H1 (cell line): ENCODE results near the gene ALOX5. TPM values are rescaled to one million over a fixed set of nuclear protein-coding genes. Genes with fewer than 3 reads are reported as not detected.

Experiments used
- CTCF ChIA-PET: fragments of 300-600 bp; sonication (Branson Sonifier 250); formaldehyde crosslinking; loops from one replicate; lab custom pipeline; 2021; ENCODE audit not compliant: partially characterized antibody; lab: Charles Lee
- POLR2A ChIA-PET: fragments of 300-600 bp; sonication (Branson Sonifier 250); formaldehyde crosslinking; loops from one replicate; lab custom pipeline; 2021; ENCODE audit warnings: inconsistent platforms; ENCODE audit not compliant: partially characterized antibody; lab: Charles Lee
- DNase-seq, 2 experiments: peaks; one replicate each; pipeline versions ENCODE4 v3.0.0 to v3.0.0-alpha.2; 2010 to 2022; ENCODE audit warnings: low spot score in 2 of 2, low read depth in 1 of 2, mixed read lengths in 1 of 2
- FAIRE-seq: peaks from 2 replicates; lab custom pipeline; 2011; peaks lifted over from hg19 to GRCh38; lab: Jason Lieb, UNC
- H2AFZ ChIP-seq: 2 replicates; pipeline ENCODE4 v1.8.1; 2012; ENCODE audit warnings: low read length, inconsistent platforms
- H2AK5ac ChIP-seq: 2 replicates; pipeline ENCODE4 v1.6.1; 2013; ENCODE audit warnings: low read depth, low read length
- H2BK120ac ChIP-seq: replicated peaks from 2 replicates; pipeline ENCODE3; 2013; ENCODE audit warnings: low read depth, low read length, inconsistent platforms
- H2BK12ac ChIP-seq: 2 replicates; pipeline ENCODE4 v1.6.1; 2013; ENCODE audit warnings: low read depth, low read length
- H2BK15ac ChIP-seq: 2 replicates; pipeline ENCODE4 v1.6.1; 2013; ENCODE audit warnings: low read length
- H2BK20ac ChIP-seq: 2 replicates; pipeline ENCODE4 v1.6.1; 2013; ENCODE audit warnings: low read length
- H2BK5ac ChIP-seq: 2 replicates; pipeline ENCODE4 v1.6.1; 2013; ENCODE audit warnings: low read depth, low read length
- H3K14ac ChIP-seq: 2 replicates; pipeline ENCODE4 v1.6.1; 2013; ENCODE audit warnings: inconsistent platforms; ENCODE audit not compliant: insufficient read length
- H3K18ac ChIP-seq: 2 replicates; pipeline ENCODE4 v1.6.1; 2013; ENCODE audit warnings: low read length; ENCODE audit errors: extremely low read depth
- H3K23ac ChIP-seq: 2 replicates; pipeline ENCODE4 v1.6.1; 2013; ENCODE audit warnings: inconsistent platforms; ENCODE audit not compliant: insufficient read length
- H3K23me2 ChIP-seq: 2 replicates; pipeline ENCODE4 v1.6.1; 2013; ENCODE audit warnings: low read depth, low read length
- H3K27ac ChIP-seq: 2 replicates; pipeline ENCODE4 v1.6.1; 2011; ENCODE audit warnings: low read depth, low read length, inconsistent platforms
- H3K27me3 ChIP-seq, 4 experiments: replicated peaks in 1 of 4; 1 replicate in 1 of 4; 2 replicates in 3 of 4; pipeline versions ENCODE4 v1.6.1 to v1.8.1; 2011 to 2013; ENCODE audit warnings: low read length in 3 of 4, mild to moderate bottlenecking in 3 of 4, inconsistent platforms in 2 of 4, mixed read lengths in 2 of 4, moderate library complexity in 1 of 4; ENCODE audit not compliant: control insufficient read depth in 3 of 4, insufficient read depth in 3 of 4; ENCODE audit errors: extremely low read depth in 1 of 4
- H3K36me3 ChIP-seq, 4 experiments: 2 replicates each; pipeline versions ENCODE4 v1.6.1 to v1.8.1; 2011 to 2013; ENCODE audit warnings: mild to moderate bottlenecking in 4 of 4, low read length in 3 of 4, moderate library complexity in 2 of 4, control low read depth in 1 of 4, inconsistent platforms in 1 of 4; ENCODE audit not compliant: insufficient read depth in 4 of 4, control insufficient read depth in 2 of 4
- H3K4ac ChIP-seq: replicated peaks from 2 replicates; pipeline ENCODE3; 2013; ENCODE audit warnings: low read length, low read depth, mixed read lengths, inconsistent platforms; ENCODE audit not compliant: insufficient read length
- H3K4me1 ChIP-seq, 4 experiments: replicated peaks in 1 of 4; 1 replicate in 1 of 4; 2 replicates in 3 of 4; pipeline versions ENCODE4 v1.6.1 to v1.8.1; 2011 to 2013; ENCODE audit warnings: low read length in 3 of 4, inconsistent platforms in 2 of 4, mixed read lengths in 1 of 4; ENCODE audit not compliant: insufficient read depth in 4 of 4, control insufficient read depth in 3 of 4
- H3K4me2 ChIP-seq, 2 experiments: 2 replicates each; pipeline versions ENCODE4 v1.6.1 to v1.8.1; 2011 to 2013; ENCODE audit warnings: low read depth in 2 of 2, low read length in 2 of 2, control low read depth in 1 of 2, inconsistent platforms in 1 of 2, mild to moderate bottlenecking in 1 of 2; ENCODE audit not compliant: insufficient read depth in 1 of 2
- H3K4me3 ChIP-seq, 4 experiments: fragments of 200-600, 300-600 bp in 1 of 4; sonication (generic), shearing (Covaris generic), sonication (Bioruptor Twin) in 1 of 4; 2 replicates each; pipeline versions ENCODE4 v1.5.1 to v1.8.1; 2011 to 2016; ENCODE audit warnings: low read length in 4 of 4, low read depth in 3 of 4, control low read depth in 2 of 4, inconsistent platforms in 2 of 4, mild to moderate bottlenecking in 2 of 4, mixed read lengths in 1 of 4, moderate library complexity in 1 of 4; ENCODE audit not compliant: insufficient read depth in 2 of 4; ENCODE audit errors: extremely low read depth in 1 of 4
- H3K56ac ChIP-seq: replicated peaks from 2 replicates; pipeline ENCODE3; 2013; ENCODE audit warnings: low read depth, mild to moderate bottlenecking, mixed read lengths, low read length, inconsistent platforms; ENCODE audit not compliant: insufficient read length
- H3K79me1 ChIP-seq: 2 replicates; pipeline ENCODE4 v1.6.1; 2013; ENCODE audit warnings: low read depth, low read length, control low read depth
- H3K79me2 ChIP-seq, 2 experiments: 2 replicates each; pipeline versions ENCODE4 v1.6.1 to v1.8.1; 2012 to 2013; ENCODE audit warnings: low read length in 2 of 2, mild to moderate bottlenecking in 2 of 2, inconsistent platforms in 1 of 2; ENCODE audit not compliant: insufficient read depth in 2 of 2, control insufficient read depth in 1 of 2
- H3K9ac ChIP-seq, 4 experiments: replicated peaks in 1 of 4; 1 replicate in 1 of 4; 2 replicates in 3 of 4; pipeline versions ENCODE4 v1.6.1 to v1.8.1; 2011 to 2013; ENCODE audit warnings: low read depth in 3 of 4, low read length in 3 of 4, control low read depth in 2 of 4, mild to moderate bottlenecking in 2 of 4, moderate library complexity in 2 of 4, inconsistent platforms in 1 of 4; ENCODE audit errors: extremely low read depth in 1 of 4
- H3K9me3 ChIP-seq, 2 experiments: 2 replicates each; pipeline versions ENCODE4 v1.6.1 to v1.8.1; 2012 to 2013; ENCODE audit warnings: mild to moderate bottlenecking in 2 of 2, moderate library complexity in 2 of 2, control low read depth in 1 of 2, inconsistent platforms in 1 of 2, low read depth in 1 of 2, low read length in 1 of 2, mixed read lengths in 1 of 2; ENCODE audit not compliant: insufficient read depth in 2 of 2
- H4K20me1 ChIP-seq, 2 experiments: replicated peaks in 1 of 2; 2 replicates each; pipeline versions ENCODE3 to v1.8.1; 2011 to 2013; ENCODE audit warnings: inconsistent platforms in 2 of 2, low read length in 2 of 2, mild to moderate bottlenecking in 1 of 2; ENCODE audit not compliant: insufficient read depth in 2 of 2, control insufficient read depth in 1 of 2
- H4K5ac ChIP-seq: 2 replicates; pipeline ENCODE4 v1.6.1; 2013; ENCODE audit warnings: low read length, low read depth, mixed read lengths, inconsistent platforms; ENCODE audit not compliant: insufficient read length
- H4K8ac ChIP-seq: 2 replicates; pipeline ENCODE4 v1.8.0; 2013; ENCODE audit warnings: mild to moderate bottlenecking, moderate library complexity, low read length, inconsistent platforms; ENCODE audit not compliant: insufficient read depth; ENCODE audit errors: extremely low read depth
- H4K91ac ChIP-seq: replicated peaks from 2 replicates; pipeline ENCODE3; 2013; ENCODE audit warnings: low read length, mixed read lengths, inconsistent platforms; ENCODE audit not compliant: insufficient read length
- ASH2L ChIP-seq: fragments of 200-600, 300-600 bp; sonication (generic); IDR thresholded peaks from one replicate; pipeline ENCODE4 v1.7.1; 2017; ENCODE audit warnings: low read length
- BACH1 ChIP-seq: IDR thresholded peaks from 2 replicates; pipeline ENCODE4 v1.6.1; 2012; ENCODE audit warnings: low read length, improper control_type of control experiment
- CBX5 ChIP-seq: fragments of 300-800, 300-1000 bp; sonication (generic); IDR thresholded peaks from 2 replicates; pipeline ENCODE4 v1.7.1; 2016; ENCODE audit warnings: antibody characterized with exemption, low read length, low read depth
- EZH2 ChIP-seq: fragments of 200-600 bp; sonication (generic); IDR thresholded peaks from 2 replicates; pipeline ENCODE4 v1.7.1; 2012; ENCODE audit warnings: low read depth, mild to moderate bottlenecking, moderate library complexity, low read length, inconsistent platforms; ENCODE audit not compliant: severe bottlenecking
- JUND ChIP-seq: IDR thresholded peaks from 2 replicates; pipeline ENCODE4 v1.6.1; 2011; ENCODE audit warnings: mild to moderate bottlenecking, improper control_type of control experiment, low read length
- KDM5A ChIP-seq: fragments of 200-600 bp; IDR thresholded peaks from 2 replicates; pipeline ENCODE4 v1.7.1; 2012; ENCODE audit warnings: mild to moderate bottlenecking, low read length, inconsistent platforms, mixed read lengths
- POU5F1 ChIP-seq: IDR thresholded peaks from 2 replicates; pipeline ENCODE4 v1.6.1; 2011; ENCODE audit warnings: low read depth, mild to moderate bottlenecking, low read length, moderate library complexity
- RAD21 ChIP-seq, 2 experiments: IDR thresholded peaks in 1 of 2; conservative IDR thresholded peaks in 1 of 2; 2 replicates each; pipeline ENCODE4 v1.6.1; 2011; ENCODE audit warnings: low read depth in 2 of 2, low read length in 2 of 2, improper control_type of control experiment in 1 of 2, inconsistent platforms in 1 of 2, mild to moderate bottlenecking in 1 of 2, moderate library complexity in 1 of 2
- RBBP5 ChIP-seq: IDR thresholded peaks from 2 replicates; pipeline ENCODE4 v1.7.1; 2012; ENCODE audit warnings: low read depth, mild to moderate bottlenecking, inconsistent platforms, low read length, moderate library complexity, borderline replicate concordance
- RFX5 ChIP-seq: IDR thresholded peaks from 2 replicates; pipeline ENCODE4 v1.6.1; 2011; ENCODE audit warnings: low read depth, low read length, improper control_type of control experiment, borderline replicate concordance
- SIRT6 ChIP-seq: IDR thresholded peaks from one replicate; pipeline ENCODE4 v1.7.1; 2012; ENCODE audit warnings: low read length, inconsistent platforms
- TAF7 ChIP-seq: optimal IDR thresholded peaks from 2 replicates; pipeline ENCODE3; 2011; ENCODE audit warnings: low read depth, mild to moderate bottlenecking, inconsistent platforms, low read length, moderate library complexity, borderline replicate concordance
- TBP ChIP-seq: IDR thresholded peaks from 2 replicates; pipeline ENCODE4 v1.6.1; 2011; ENCODE audit warnings: low read depth, low read length, improper control_type of control experiment
- WGBS, 2 experiments: shearing (Covaris generic) in 1 of 2; methylation state at CpG; one replicate each; pipeline versions ENCODE4 v1.1.6 to v1.1.7; 2013 to 2015; ENCODE audit warnings: low lambda C conversion rate in 2 of 2, mixed read lengths in 2 of 2, inconsistent platforms in 1 of 2, low coverage in 1 of 2, missing lambda C conversion rate in 1 of 2; ENCODE audit not compliant: insufficient replicate concordance in 2 of 2, insufficient coverage in 1 of 2, insufficient read length in 1 of 2; ENCODE audit errors: extremely low coverage in 1 of 2, missing lambda C conversion rate in 1 of 2; 5-methylcytosine and 5-hydroxymethylcytosine counted together
- polyA plus RNA-seq, 7 experiments: library from polyadenylated mRNA; depleted of rRNA in 3 of 7; stranded (reverse) in 5 of 7; unstranded in 2 of 7; fragments of >200 nt in 5 of 7; fragments of 200-250 nt in 2 of 7; gene quantifications; 1 replicate in 5 of 7; 2 replicates in 1 of 7; 4 replicates in 1 of 7; pipeline versions ENCODE4 v1.2.1 to v1.2.3, GENCODE V29; 2011 to 2013; ENCODE audit warnings: missing spikeins in 2 of 7, mixed read lengths in 2 of 7
- total RNA-seq: library from RNA; stranded (reverse); fragmentation: NEBNext Ultra II Directional; extraction: Animal tissue kit (Norgen Biotek cat#: 25700); gene quantifications from 2 replicates; pipeline ENCODE4 v1.2.1, GENCODE V29; 2021
- TF ChIP-seq, protein P1 (sequence below): IDR thresholded peaks from 2 replicates; pipeline ENCODE4 v1.6.1; 2011; ENCODE audit warnings: low read length, improper control_type of control experiment

Gene ALOX5
- total and polyA plus RNA-seq, 2 of the 8 experiments (the other 6 are each of a cell fraction or from before 2014, with no cell fraction given), result 1.6 to 3.8 TPM

DNA sequence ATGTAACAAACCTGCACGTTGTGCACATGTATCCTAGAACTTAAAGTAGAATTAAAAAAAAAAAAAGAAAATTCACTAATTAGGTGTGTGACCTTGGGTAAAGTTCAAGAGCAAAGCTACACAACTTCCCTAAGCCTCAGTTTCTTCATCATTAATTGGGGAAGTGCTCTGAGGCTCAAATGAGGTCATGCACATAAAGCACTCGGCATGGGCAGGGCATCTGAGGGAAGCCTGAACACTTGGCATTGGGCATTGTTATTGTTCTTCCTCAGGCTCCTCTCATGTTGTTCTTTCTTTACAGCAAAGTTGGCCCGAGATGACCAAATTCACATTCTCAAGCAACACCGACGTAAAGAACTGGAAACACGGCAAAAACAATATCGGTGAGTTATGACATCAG lies 21.5 kb downstream of the ALOX5 start:
- Histone ChIP-seq H3K79me2 (no peaks in the 10 kb centered on the region), H3K4me2 (no peak overlapping the region), H2BK5ac (no peak overlapping the region), H3K14ac (no peak overlapping the region), H3K79me1 (no peaks in the 10 kb centered on the region), H3K4me3 (no peak overlapping the region), H3K36me3 (no peaks in the 10 kb centered on the region), H2BK12ac (no peak overlapping the region), H3K27ac (no peak overlapping the region), H3K9me3 (peaks cover 3 to 9% of the 10 kb centered on the region in 2 experiments; a peak in 2 of 4 replicates), H2BK15ac (no peak overlapping the region), H4K20me1 (no peaks in the 10 kb centered on the region), H4K8ac (no peak overlapping the region), H2AK5ac (no peak overlapping the region), H4K91ac (no peak overlapping the region), H3K9ac (no peak overlapping the region), H3K4me1 (no peaks in the 10 kb centered on the region), H3K23me2 (no peaks in the 10 kb centered on the region), H3K23ac (no peak overlapping the region), H2BK120ac (no peak overlapping the region), H3K18ac (no peak overlapping the region), H3K56ac (no peak overlapping the region), H4K5ac (no peak overlapping the region), H2AFZ (no peak overlapping the region), H3K4ac (no peak overlapping the region), H2BK20ac (no peak overlapping the region), H3K27me3 (no peaks in the 10 kb centered on the region)
- WGBS, 2 experiments, result 96% methylated on average over 6 of the region's 7 CpGs; no CpG with 5 or more reads in 1 of the 2 experiments
- POLR2A ChIA-PET, result interaction anchor here (0.6 kb wide), 1 partner anchor 94 kb away, joined by 3 read pairs; no protein-coding TSS in a partner anchor
- DNase-seq (no peak), FAIRE-seq (no peak)
- CTCF ChIA-PET, result no interaction called here
- TF ChIP-seq SIRT6 (no peak), RAD21 (IDR thresholded peaks at IDR 0.05 in 1 of 2, conservative IDR thresholded peaks at IDR 0.05 in 1 of 2; ENCODE audit: low read depth in 2 of 2, low read length in 2 of 2) (no peak), TAF7 (no peak), TBP (no peak), JUND (no peak), RFX5 (no peak), POU5F1 (no peak), KDM5A (no peak), RBBP5 (no peak), BACH1 (no peak), CBX5 (no peak), EZH2 (no peak), ASH2L (no peak)
- TF ChIP-seq, protein P1, sequence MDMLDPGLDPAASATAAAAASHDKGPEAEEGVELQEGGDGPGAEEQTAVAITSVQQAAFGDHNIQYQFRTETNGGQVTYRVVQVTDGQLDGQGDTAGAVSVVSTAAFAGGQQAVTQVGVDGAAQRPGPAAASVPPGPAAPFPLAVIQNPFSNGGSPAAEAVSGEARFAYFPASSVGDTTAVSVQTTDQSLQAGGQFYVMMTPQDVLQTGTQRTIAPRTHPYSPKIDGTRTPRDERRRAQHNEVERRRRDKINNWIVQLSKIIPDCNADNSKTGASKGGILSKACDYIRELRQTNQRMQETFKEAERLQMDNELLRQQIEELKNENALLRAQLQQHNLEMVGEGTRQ, result no peak
